SHP77 treated with DMSO at 0.1 percent for 48 hours (cell line): ENCODE data around the gene PATE4.

ENCODE experiments used
- DNase-seq: peaks from one replicate; lab custom pipeline; 2025; lab: John Stamatoyannopoulos, UW

The PATE4 gene

GRCh38 chr11:125887373-125888324 is 54.5 kb downstream of the PATE4 start, which contains the start of gene HYLS1:
TSS of gene HYLS1 (plus strand) at chr11:125887668. CDS start at chr11:125899369, 11,701 bp downstream.
- peak; percentile 78 for DNase-seq
